ENCODE measurements around the gene MUC5B. TPM values are rescaled to one million over a fixed set of nuclear protein-coding genes. Genes with fewer than 3 reads are reported as not detected.

The MUC5B gene
- total RNA-seq, 1 donor from 2014 or later = not detected

GRCh38 chr11:1194977-1195681 is 27.7 kb upstream of the MUC5B start:
- H3K27me3 Mint-ChIP-seq (ENCODE audit: insufficient read depth, low read depth) = peaks cover 3% of the 10 kb centered on the region
- H3K4me1 Mint-ChIP-seq = no peaks in the 10 kb centered on the region
- Histone ChIP-seq H3K4me3 (no peak overlapping the region), H4K20me1 (ENCODE audit: low read depth) (no peaks in the 10 kb centered on the region), H3K36me3 (no peaks in the 10 kb centered on the region), H2AFZ (replicated peaks) (no peak overlapping the region), H3K79me2 (ENCODE audit: low read depth) (no peaks in the 10 kb centered on the region), H3K9me3 (ENCODE audit: low read depth) (no peaks in the 10 kb centered on the region), H3K4me1 (no peaks in the 10 kb centered on the region), H3K9ac (no peak overlapping the region), H3K27me3 (no peaks in the 10 kb centered on the region), H3F3A (ENCODE audit: low read depth) (no peaks in the 10 kb centered on the region), H3K27ac (no peak overlapping the region), H3K4me2 (no peak overlapping the region)
- no peak overlapping the region for H3K27ac Mint-ChIP-seq
- H3K9me3 Mint-ChIP-seq = no peaks in the 10 kb centered on the region
- H3K4me3 Mint-ChIP-seq = no peak overlapping the region
- no peak for DNase-seq (ENCODE audit: low spot score)
- no peak for TF ChIP-seq EZH2phosphoT487 (IDR thresholded peaks at IDR 0.05)
- no peak for TF ChIP-seq EZH2 (IDR thresholded peaks at IDR 0.05)
- TF ChIP-seq CTCF (IDR thresholded peaks at IDR 0.05) = no peak
- H3K36me3 Mint-ChIP-seq = no peaks in the 10 kb centered on the region

GRCh38 chr11:1195682-1196515 is 27.0 kb upstream of the MUC5B start:
- Histone ChIP-seq H3K4me2 (no peak overlapping the region), H4K20me1 (ENCODE audit: low read depth) (no peaks in the 10 kb centered on the region), H3K36me3 (no peaks in the 10 kb centered on the region), H3K27ac (no peak overlapping the region), H3K27me3 (no peaks in the 10 kb centered on the region), H3K9me3 (ENCODE audit: low read depth) (no peaks in the 10 kb centered on the region), H3F3A (ENCODE audit: low read depth) (no peaks in the 10 kb centered on the region), H3K4me3 (no peak overlapping the region), H2AFZ (replicated peaks) (no peak overlapping the region), H3K79me2 (ENCODE audit: low read depth) (no peaks in the 10 kb centered on the region), H3K4me1 (no peaks in the 10 kb centered on the region), H3K9ac (no peak overlapping the region)
- H3K27ac Mint-ChIP-seq = no peak overlapping the region
- no peaks in the 10 kb centered on the region for H3K4me1 Mint-ChIP-seq
- no peaks in the 10 kb centered on the region for H3K9me3 Mint-ChIP-seq
- no peaks in the 10 kb centered on the region for H3K36me3 Mint-ChIP-seq
- H3K4me3 Mint-ChIP-seq = no peak overlapping the region
- no peak for TF ChIP-seq EZH2phosphoT487 (IDR thresholded peaks at IDR 0.05)
- TF ChIP-seq EZH2 (IDR thresholded peaks at IDR 0.05) = no peak
- TF ChIP-seq CTCF (IDR thresholded peaks at IDR 0.05) = no peak
- H3K27me3 Mint-ChIP-seq (ENCODE audit: insufficient read depth, low read depth) = peaks cover 3% of the 10 kb centered on the region
- no peak for DNase-seq (ENCODE audit: low spot score)

- no peaks in the 10 kb centered on the region for H3F3A ChIP-seq (ENCODE audit: low read depth)
- H3K4me3 ChIP-seq = no peak overlapping the region
- Mint-ChIP-seq H3K9me3 (no peaks in the 10 kb centered on the region), H3K36me3 (no peaks in the 10 kb centered on the region), H3K4me1 (no peaks in the 10 kb centered on the region), H3K4me3 (no peak overlapping the region), H3K27ac (no peak overlapping the region), H3K27me3 (ENCODE audit: insufficient read depth, low read depth) (peaks cover 3% of the 10 kb centered on the region)
- H3K4me2 ChIP-seq = no peak overlapping the region
- DNase-seq (ENCODE audit: low spot score) = no peak
- H3K79me2 ChIP-seq (ENCODE audit: low read depth) = no peaks in the 10 kb centered on the region
- no peak overlapping the region for H3K27ac ChIP-seq
- no peaks in the 10 kb centered on the region for H3K36me3 ChIP-seq
- H3K27me3 ChIP-seq = no peaks in the 10 kb centered on the region
- no peak overlapping the region for H2AFZ ChIP-seq (replicated peaks)
- no peak overlapping the region for H3K9ac ChIP-seq
- H3K9me3 ChIP-seq (ENCODE audit: low read depth) = no peaks in the 10 kb centered on the region
- TF ChIP-seq CTCF (IDR thresholded peaks at IDR 0.05) (no peak), EZH2phosphoT487 (IDR thresholded peaks at IDR 0.05) (no peak), EZH2 (IDR thresholded peaks at IDR 0.05) (no peak)
- no peaks in the 10 kb centered on the region for H3K4me1 ChIP-seq
- no peaks in the 10 kb centered on the region for H4K20me1 ChIP-seq (ENCODE audit: low read depth)
Measured at GRCh38 chr11:1196516-1197391, 26.1 kb upstream of the MUC5B start.

All from neural progenitor cell (in vitro differentiated cells).